Activated CD4-positive, alpha-beta memory T cell treated with anti-CD3 and anti-CD28 coated beads for 36 hours (primary cell): ENCODE data around the gene VPS9D1. TPM values are rescaled to one million over a fixed set of nuclear protein-coding genes. Genes with fewer than 3 reads are reported as not detected.
A peak's percentile ranks its signal among the peaks of the same experiment; 100 is the strongest.
"Not testable (repeated sequence)": the region's sequence is repeated elsewhere in the genome, so short reads cannot be mapped to it uniquely, and the experiment has no call there.

Experiments used
- CTCF ChIA-PET: fragments of 350-600 bp; sonication (Branson Sonifier 250); formaldehyde crosslinking; loops from one replicate; lab custom pipeline; 2021; ENCODE audit warnings: antibody characterized with exemption, inconsistent platforms; lab: Charles Lee
- POLR2A ChIA-PET: fragments of 350-600 bp; sonication (Branson Sonifier 250); formaldehyde crosslinking; loops from one replicate; lab custom pipeline; 2021; ENCODE audit warnings: antibody characterized with exemption; lab: Charles Lee
- DNase-seq: peaks from one replicate; pipeline ENCODE4 v3.0.0-alpha.2; 2020
- H3K27ac Mint-ChIP-seq: one replicate; pipeline ENCODE4 v1.8.0; 2021; ENCODE audit warnings: mixed read lengths
- H3K27me3 Mint-ChIP-seq: one replicate; pipeline ENCODE4 v1.8.0; 2021; ENCODE audit warnings: mixed read lengths
- H3K36me3 Mint-ChIP-seq: one replicate; pipeline ENCODE4 v1.8.0; 2021; ENCODE audit warnings: mixed read lengths
- H3K4me1 Mint-ChIP-seq: one replicate; pipeline ENCODE4 v1.8.0; 2021; ENCODE audit warnings: low read depth, mixed read lengths
- H3K4me3 Mint-ChIP-seq: one replicate; pipeline ENCODE4 v1.8.0; 2021; ENCODE audit warnings: mild to moderate bottlenecking, mixed read lengths
- H3K9me3 Mint-ChIP-seq: one replicate; pipeline ENCODE4 v1.8.0; 2021; ENCODE audit warnings: mixed read lengths
- intact Hi-C: fragments of 100-400 bp; cut with micrococcal nuclease; formaldehyde crosslinking; loops from one replicate; pipeline ENCODE4 v1.15.1; 2023
- total RNA-seq, 2 experiments: library from RNA; stranded (reverse); gene quantifications; one replicate each; pipeline ENCODE4 v1.2.3, GENCODE V29; 2021

Gene VPS9D1
- total RNA-seq, 2 experiments from 2014 or later: 2.9 to 3.2 TPM

- H3K9me3 Mint-ChIP-seq: no peaks in the 10 kb centered on the region
- intact Hi-C loops: no loop called here
- H3K27ac Mint-ChIP-seq: no peak overlapping the region
- H3K36me3 Mint-ChIP-seq: peaks cover 1% of the 10 kb centered on the region
- H3K4me3 Mint-ChIP-seq: no peak overlapping the region
- ChIA-PET POLR2A (no interaction called here), CTCF (no interaction called here)
- no peak for DNase-seq
- H3K4me1 Mint-ChIP-seq: peaks cover 11% of the 10 kb centered on the region
- no peaks in the 10 kb centered on the region for H3K27me3 Mint-ChIP-seq
Observed at GRCh38 chr16:89669755-89670154, 50.9 kb downstream of the VPS9D1 start.

GRCh38 chr16:89668790-89669158 lies 51.9 kb downstream of the VPS9D1 start:
- Mint-ChIP-seq H3K4me3 (no peak overlapping the region), H3K27ac (no peak overlapping the region), H3K36me3 (peaks cover 1% of the 10 kb centered on the region), H3K27me3 (no peaks in the 10 kb centered on the region), H3K4me1 (peaks cover 11% of the 10 kb centered on the region), H3K9me3 (no peaks in the 10 kb centered on the region)
- no peak for DNase-seq
- POLR2A ChIA-PET: no interaction called here
- intact Hi-C loops: no loop called here
- CTCF ChIA-PET: interaction anchor here (0.6 to 2.0 kb wide), 3 partner anchors 10 to 240 kb away, joined by 3 to 5 read pairs (median 3); no protein-coding TSS in a partner anchor

GRCh38 chr16:89667633-89668032 lies 53.1 kb downstream of the VPS9D1 start:
- Mint-ChIP-seq H3K36me3 (peaks cover 6% of the 10 kb centered on the region), H3K27ac (no peak overlapping the region), H3K9me3 (no peaks in the 10 kb centered on the region), H3K4me3 (no peak overlapping the region), H3K4me1 (peaks cover 11% of the 10 kb centered on the region), H3K27me3 (no peaks in the 10 kb centered on the region)
- DNase-seq: no peak
- POLR2A ChIA-PET: no interaction called here
- intact Hi-C loops: no loop called here
- CTCF ChIA-PET: interaction anchor here (0.8 to 2.0 kb wide), 3 partner anchors 9 to 92 kb away, joined by 3 to 5 read pairs (median 3); partner anchors contain the start of gene CPNE7

GRCh38 chr16:89667000-89667399 lies 53.7 kb downstream of the VPS9D1 start:
- peak; percentile 38 for DNase-seq
- peaks cover 11% of the 10 kb centered on the region for H3K4me1 Mint-ChIP-seq
- intact Hi-C loops, POLR2A ChIA-PET, H3K4me3 Mint-ChIP-seq, H3K36me3 Mint-ChIP-seq, H3K9me3 Mint-ChIP-seq, H3K27ac Mint-ChIP-seq, H3K27me3 Mint-ChIP-seq: not testable (repeated sequence)
- CTCF ChIA-PET: interaction anchor here (0.8 to 1.2 kb wide), 2 partner anchors 66 to 91 kb away, joined by 3 read pairs; partner anchors contain the start of gene CPNE7

GRCh38 chr16:89664238-89664637 lies 56.5 kb downstream of the VPS9D1 start:
- H3K27ac Mint-ChIP-seq, H3K9me3 Mint-ChIP-seq, DNase-seq, H3K4me3 Mint-ChIP-seq, H3K4me1 Mint-ChIP-seq, POLR2A ChIA-PET, intact Hi-C loops, H3K27me3 Mint-ChIP-seq: not testable (repeated sequence)
- CTCF ChIA-PET: interaction anchor here (1.6 kb wide), 1 partner anchor 35 kb away, joined by 4 read pairs; no protein-coding TSS in a partner anchor
- peaks cover 24% of the 10 kb centered on the region for H3K36me3 Mint-ChIP-seq

GRCh38 chr16:89661215-89661614 lies 59.5 kb downstream of the VPS9D1 start:
- Mint-ChIP-seq H3K4me1 (peaks cover 21% of the 10 kb centered on the region), H3K27ac (no peak overlapping the region), H3K4me3 (no peak overlapping the region), H3K36me3 (peaks cover 24% of the 10 kb centered on the region), H3K27me3 (no peaks in the 10 kb centered on the region), H3K9me3 (no peaks in the 10 kb centered on the region)
- intact Hi-C loops: no loop called here
- DNase-seq: no peak
- ChIA-PET CTCF (no interaction called here), POLR2A (no interaction called here)

GRCh38 chr16:89660146-89660545 lies 60.6 kb downstream of the VPS9D1 start:
- intact Hi-C loops: no loop called here
- no peaks in the 10 kb centered on the region for H3K27me3 Mint-ChIP-seq
- no peak for DNase-seq
- ChIA-PET CTCF (interaction anchor here (1.5 kb wide), 1 partner anchor 26 kb away, joined by 3 read pairs; the partner anchor contains the start of gene CDK10), POLR2A (no interaction called here)
- H3K36me3 Mint-ChIP-seq: peaks cover 24% of the 10 kb centered on the region
- no peak overlapping the region for H3K27ac Mint-ChIP-seq
- H3K9me3 Mint-ChIP-seq: no peaks in the 10 kb centered on the region
- peaks cover 31% of the 10 kb centered on the region for H3K4me1 Mint-ChIP-seq
- no peak overlapping the region for H3K4me3 Mint-ChIP-seq

- Mint-ChIP-seq H3K4me3 (peak overlapping the region; percentile 89), H3K4me1 (peaks cover 35% of the 10 kb centered on the region), H3K36me3 (peaks cover 24% of the 10 kb centered on the region), H3K27me3 (no peaks in the 10 kb centered on the region), H3K9me3 (no peaks in the 10 kb centered on the region), H3K27ac (peak overlapping the region; percentile 65)
- intact Hi-C loops: loop anchor here (1.0 to 5.0 kb wide), 2 partner anchors 28 to 96 kb away; partner anchors contain the start of genes CDK10 and RPL13
- CTCF ChIA-PET: interaction anchor here (1.0 to 1.3 kb wide), 3 partner anchors 10 to 42 kb away, joined by 3 to 5 read pairs (median 5); no protein-coding TSS in a partner anchor
- peak; percentile 33 for DNase-seq
- POLR2A ChIA-PET: interaction anchor here (0.6 to 1.1 kb wide), 3 partner anchors 33 to 150 kb away, joined by 3 to 5 read pairs (median 3); partner anchors contain the start of gene SPG7
Observed at GRCh38 chr16:89658221-89658879, 62.3 kb downstream of the VPS9D1 start.

- ChIA-PET CTCF (interaction anchor here (1.0 to 1.3 kb wide), 4 partner anchors 11 to 42 kb away, joined by 3 to 8 read pairs (median 5); no protein-coding TSS in a partner anchor), POLR2A (interaction anchor here (0.6 to 1.1 kb wide), 3 partner anchors 34 to 149 kb away, joined by 3 to 5 read pairs (median 3); partner anchors contain the start of gene SPG7)
- no peaks in the 10 kb centered on the region for H3K27me3 Mint-ChIP-seq
- peak; percentile 94 for DNase-seq
- intact Hi-C loops: loop anchor here (1.0 to 5.0 kb wide), 2 partner anchors 29 to 95 kb away; partner anchors contain the start of genes CDK10 and RPL13
- H3K4me1 Mint-ChIP-seq: peaks cover 35% of the 10 kb centered on the region
- no peaks in the 10 kb centered on the region for H3K9me3 Mint-ChIP-seq
- H3K27ac Mint-ChIP-seq: peak within 1 kb of the TSS; percentile 76
- peak within 1 kb of the TSS; percentile 89 for H3K4me3 Mint-ChIP-seq
- peaks cover 21% of the 10 kb centered on the region for H3K36me3 Mint-ChIP-seq
Observed at GRCh38 chr16:89657442-89658220, 63.1 kb downstream of the VPS9D1 start, which contains the start of the genes CHMP1A and SPATA33. Gene CHMP1A (minus strand): TSS chr16:89657708. CDS start chr16:89657588, 120 bp downstream. Gene SPATA33 (plus strand): TSS chr16:89657836. CDS start chr16:89657912, 76 bp downstream.
